HG03378 (cell line): Measurements from ENCODE around the gene IFFO2.
"Not testable (repeated sequence)": the region's sequence is repeated elsewhere in the genome, so short reads cannot be mapped to it uniquely, and the experiment has no call there.

Experiments used
- ATAC-seq: cut with Tn5 transposase; IDR thresholded peaks from one replicate; pipeline ENCODE4 v1.9.1; 2021; ENCODE audit warnings: mild to moderate bottlenecking, moderate library complexity; ENCODE audit not compliant: unreplicated experiment

The IFFO2 gene

DNA sequence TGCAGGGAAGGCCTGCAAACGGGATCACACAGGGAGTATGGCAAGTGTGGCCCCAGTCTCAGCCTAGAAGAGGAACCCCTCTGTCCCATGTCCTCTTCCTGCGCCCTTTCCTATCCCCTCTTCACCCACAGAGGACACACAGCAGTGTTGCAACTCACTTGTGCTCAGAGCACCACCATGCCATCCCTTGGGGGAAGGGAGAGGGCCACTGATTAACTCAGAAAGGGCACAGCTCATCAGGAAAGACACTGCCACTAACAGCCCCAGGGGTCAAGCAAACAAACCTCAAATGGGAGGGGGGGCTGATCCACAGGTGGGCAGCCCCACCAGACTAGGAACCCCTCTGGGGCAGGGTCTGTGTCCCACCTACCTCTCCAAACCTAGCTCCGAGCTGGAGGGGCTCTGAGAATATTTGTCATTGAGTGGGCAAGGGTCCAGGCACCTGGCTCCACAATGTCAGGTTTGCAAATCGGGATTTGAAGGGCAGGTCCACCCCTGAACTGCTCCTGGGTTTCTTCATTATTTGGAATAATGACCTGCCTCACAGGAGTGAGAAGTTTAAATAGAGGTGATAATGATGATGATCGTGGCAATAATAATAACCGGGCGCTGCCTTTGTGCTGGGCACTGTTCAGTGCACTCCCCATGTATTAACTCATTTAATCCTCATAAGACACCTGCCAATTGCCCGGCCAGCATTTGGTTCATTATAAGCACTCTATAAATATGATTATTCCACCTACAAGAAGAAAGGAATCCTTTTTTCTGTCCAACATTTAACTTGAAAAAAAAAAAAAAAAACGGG, 55.1 kb downstream of the IFFO2 start:
- ATAC-seq: no peak

GRCh38 chr1:18900303-18900841, 56.1 kb downstream of the IFFO2 start:
- no peak for ATAC-seq

GRCh38 chr1:18899363-18900049, 57.0 kb downstream of the IFFO2 start:
- ATAC-seq: no peak

DNA sequence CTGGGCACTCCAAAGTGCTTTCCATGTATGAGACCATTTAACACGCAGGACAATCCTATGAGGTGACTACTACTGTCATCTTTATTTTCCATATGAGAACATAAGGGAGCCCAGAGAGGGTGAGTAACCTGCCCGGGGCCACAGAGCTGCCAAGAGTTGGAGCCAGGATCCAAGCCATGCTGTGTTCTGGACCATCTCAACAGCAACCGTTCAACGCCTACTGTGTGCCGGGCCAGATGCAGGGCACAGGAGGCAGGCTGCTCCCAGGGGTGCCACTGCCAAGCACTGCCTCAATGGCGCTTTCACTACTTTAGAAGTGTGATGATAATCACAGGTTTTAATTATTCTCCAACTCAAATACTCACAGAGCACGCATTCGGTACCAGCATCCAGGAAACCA, 57.9 kb downstream of the IFFO2 start:
- no peak for ATAC-seq

DNA sequence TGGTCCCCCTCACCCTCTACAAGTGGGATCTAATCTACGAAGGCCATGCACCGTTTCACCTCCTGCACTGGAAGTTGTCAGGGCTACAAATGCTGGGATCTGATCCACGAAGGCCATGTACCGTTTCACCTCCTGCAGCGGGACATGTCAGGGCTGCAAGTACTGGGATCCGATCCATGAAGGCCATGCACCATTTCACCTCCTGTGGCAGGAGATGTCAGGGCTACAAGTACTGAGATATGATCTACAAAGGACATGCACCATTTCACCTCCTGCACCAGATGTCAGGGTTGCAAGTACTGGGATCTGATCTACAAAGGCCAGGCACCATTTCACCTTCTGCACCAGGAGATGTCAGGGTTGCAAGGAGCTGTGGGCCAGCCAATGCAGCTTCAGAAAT, 61.2 kb downstream of the IFFO2 start:
- ATAC-seq: no peak

DNA sequence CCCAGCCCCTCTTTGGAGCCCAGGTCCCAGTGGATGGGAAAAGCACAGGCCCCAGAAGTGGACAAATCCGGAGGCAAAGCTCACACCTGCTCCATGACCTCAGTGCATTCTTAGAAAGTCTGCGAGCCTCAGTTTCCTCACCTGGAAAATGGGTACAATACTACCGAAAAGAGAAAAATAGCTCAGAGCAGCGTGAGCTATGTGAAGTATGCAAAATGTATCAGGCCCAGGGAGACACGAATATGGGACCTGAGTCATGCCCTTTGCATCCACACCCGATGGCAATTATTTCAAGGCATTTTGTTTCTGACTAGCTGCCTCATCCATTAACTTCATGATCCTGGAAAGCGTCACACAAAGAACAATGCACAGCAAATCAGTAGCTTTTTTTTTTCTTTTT, 63.4 kb downstream of the IFFO2 start:
- ATAC-seq: no peak

GRCh38 chr1:18891858-18892257, 64.6 kb downstream of the IFFO2 start:
- not testable (repeated sequence) for ATAC-seq

- no peak for ATAC-seq
These were observed 65.1 kb downstream of the IFFO2 start for GRCh38 chr1:18891426-18891780.

DNA sequence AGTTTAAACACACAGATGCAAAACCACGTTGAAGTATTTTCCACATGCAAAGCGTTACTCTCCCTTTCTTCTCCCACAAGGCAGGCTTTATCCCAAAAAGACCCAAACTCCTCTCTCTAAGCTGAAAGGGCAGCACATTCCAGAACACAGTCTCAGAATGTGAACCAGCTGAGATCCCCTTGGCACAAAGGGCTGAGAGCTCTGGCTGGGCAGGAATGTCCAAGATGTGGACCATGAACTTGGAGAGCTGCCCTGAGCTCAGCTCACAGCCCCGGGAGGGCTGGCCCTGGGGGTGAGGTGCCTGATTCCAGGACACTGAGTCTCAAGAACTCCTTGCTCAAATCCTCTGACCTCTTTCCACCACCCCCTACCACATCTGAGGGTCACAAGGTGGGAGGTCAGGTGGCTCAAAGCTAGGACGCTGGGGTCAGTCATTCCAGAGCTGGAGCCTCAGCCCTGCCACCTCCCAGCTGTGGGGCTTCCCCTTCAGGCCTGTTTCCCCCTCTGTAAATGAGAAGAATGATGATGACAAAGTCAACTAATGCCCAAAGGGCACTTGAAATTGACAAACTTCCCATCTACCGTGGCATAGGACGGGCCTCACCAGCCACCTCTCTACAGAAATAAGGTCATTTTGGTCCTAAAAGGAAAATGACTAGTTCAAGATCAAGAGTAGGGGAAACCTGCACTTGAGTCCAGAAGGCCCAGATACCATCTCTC, 65.6 kb downstream of the IFFO2 start:
- ATAC-seq: no peak

- ATAC-seq: no peak
These were observed 70.5 kb downstream of the IFFO2 start for GRCh38 chr1:18886003-18886335.

- ATAC-seq: no peak
These were observed 71.0 kb downstream of the IFFO2 start for GRCh38 chr1:18885311-18886002.

DNA sequence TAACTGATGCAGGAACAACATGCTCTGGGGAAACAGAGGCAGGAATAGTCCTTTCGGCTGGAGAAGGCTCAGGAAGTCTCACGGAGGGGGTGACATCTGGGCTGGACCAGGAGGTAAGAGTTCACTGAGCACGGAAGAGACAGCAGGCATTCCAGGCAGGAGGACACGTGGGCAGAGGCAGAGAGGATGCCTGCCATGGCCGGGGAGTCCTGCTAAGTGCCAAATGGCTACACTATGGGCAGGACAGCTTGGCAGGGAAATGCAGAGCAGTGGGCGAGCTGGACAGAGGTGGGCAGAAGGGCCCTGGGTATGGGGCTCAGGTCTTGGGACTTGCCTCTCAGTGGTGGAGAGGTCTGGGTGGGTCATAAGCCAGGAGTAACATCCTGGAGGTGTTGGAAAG, 71.7 kb downstream of the IFFO2 start:
- no peak for ATAC-seq

DNA sequence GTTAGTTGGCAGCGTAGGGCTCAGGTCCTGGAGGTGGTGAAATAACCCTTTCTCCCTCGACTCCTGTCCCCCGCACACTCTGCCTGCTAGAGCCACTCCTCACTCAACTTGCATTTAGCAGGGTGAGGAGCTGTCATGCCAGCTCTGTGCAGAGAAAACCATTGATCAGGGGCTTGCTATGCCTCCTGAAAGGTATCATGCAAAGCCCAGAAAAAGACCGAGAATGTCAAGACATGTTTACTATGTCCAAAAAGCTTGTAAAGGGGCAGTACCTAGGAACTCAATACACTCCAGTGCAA, 72.1 kb downstream of the IFFO2 start:
- ATAC-seq: no peak

- no peak for ATAC-seq
These were observed 72.6 kb downstream of the IFFO2 start for GRCh38 chr1:18883636-18884418.

- ATAC-seq: no peak
These were observed 73.4 kb downstream of the IFFO2 start for GRCh38 chr1:18883079-18883478.

DNA sequence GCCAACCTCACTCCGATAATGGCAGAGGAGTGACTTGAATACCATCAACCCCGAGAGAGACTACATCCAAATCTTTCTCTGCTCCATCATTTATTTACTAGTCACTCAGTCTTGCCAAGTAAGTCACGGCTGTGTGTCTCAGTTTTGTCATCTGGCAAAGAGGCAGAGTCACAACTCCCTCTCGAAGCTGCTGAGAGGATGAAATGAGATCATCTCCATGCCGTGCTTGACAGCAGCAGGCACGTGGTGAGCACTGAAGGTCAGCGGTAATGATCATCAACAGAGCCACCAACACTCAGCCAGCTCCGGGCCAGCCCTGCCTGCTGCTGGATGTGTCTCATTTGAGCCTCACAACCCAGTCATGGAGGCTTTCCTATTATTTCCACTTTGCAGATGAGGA, 74.0 kb downstream of the IFFO2 start:
- ATAC-seq: no peak

DNA sequence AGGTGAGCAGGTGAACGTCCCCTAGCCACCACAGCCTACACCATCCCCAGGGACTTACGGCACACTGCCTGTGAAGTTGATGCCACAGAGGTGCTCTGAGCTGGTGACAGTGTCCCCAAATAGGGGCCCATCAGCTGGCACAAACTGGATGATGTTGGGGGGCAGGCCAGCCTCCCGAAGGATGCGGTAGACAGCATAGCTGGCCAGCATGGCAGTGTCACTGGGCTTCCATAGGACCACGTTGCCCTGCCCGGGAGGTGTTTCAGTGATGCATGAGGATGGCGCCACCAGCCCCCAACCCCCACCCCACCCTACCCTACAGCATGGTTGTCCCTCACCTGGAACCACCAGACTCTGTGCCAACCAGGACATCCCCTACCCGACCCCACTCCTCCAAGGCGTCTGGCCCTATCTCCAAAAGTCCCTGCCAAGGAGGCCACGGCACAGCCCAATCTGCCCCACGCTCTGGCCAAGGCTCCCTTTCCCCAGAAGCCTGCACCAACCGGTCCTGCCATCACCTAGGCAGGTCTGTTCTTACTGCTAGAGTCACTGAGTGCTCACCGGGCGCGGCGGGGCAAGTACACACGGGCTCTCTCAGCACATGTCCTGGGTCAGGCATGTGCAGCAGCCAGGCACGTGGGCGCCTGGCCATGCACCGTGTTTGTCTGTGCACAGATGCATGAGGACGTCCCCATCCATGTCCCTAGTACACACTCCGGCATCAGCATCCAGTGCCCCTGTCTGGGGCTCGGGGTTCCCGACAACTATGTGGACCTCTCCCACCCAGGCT, 74.6 kb downstream of the IFFO2 start:
- ATAC-seq: no peak

DNA sequence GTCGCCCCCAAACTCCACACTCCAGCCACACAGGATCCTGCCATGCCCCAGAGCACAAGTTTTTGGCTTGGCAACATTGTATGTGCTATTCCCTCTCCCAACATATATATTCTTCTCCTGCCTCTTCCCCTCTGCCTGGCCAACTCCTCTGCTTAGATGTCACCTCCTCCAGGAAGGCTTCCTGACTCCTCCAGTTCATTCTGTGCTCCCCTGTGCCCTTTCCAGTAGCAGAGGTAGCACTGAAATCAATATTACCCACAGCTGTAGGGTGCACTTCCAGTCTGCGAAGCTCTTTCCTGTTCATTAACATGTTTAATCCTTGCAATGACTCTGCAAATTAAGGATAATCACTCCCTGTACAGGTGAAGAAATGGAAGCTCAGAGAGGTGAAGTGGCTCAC, 75.3 kb downstream of the IFFO2 start:
- no peak for ATAC-seq

- ATAC-seq: no peak
These were observed 75.9 kb downstream of the IFFO2 start for GRCh38 chr1:18880585-18880984.

DNA sequence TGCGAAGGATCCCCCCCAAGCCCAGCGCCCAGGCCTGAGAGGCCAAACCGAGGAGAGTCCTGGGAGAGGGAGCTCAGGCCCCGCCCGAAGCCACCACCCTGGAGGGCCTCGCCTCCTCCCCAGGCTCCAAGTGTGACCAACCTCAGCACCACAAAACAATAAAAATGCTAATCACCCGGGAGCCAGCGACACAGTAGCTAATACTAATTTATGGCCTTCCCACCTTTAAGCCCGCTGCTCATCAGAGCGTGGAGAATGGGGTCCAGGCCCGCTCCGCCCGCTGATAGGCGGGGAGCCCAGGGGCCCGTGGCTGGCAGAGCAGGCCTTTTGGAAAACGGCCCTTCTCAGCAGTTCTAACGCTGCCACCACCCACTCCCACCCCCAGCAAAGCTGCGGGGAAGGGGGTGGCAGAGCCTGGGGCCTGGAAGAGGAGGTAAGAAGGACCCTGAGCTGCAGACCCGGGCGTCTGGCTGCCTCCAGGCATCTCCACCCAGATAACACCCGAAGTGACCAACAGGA, 76.6 kb downstream of the IFFO2 start:
- no peak for ATAC-seq
